ENCODE data around the gene BTBD9. TPM values are rescaled to one million over a fixed set of nuclear protein-coding genes. Genes with fewer than 3 reads are reported as not detected.
A peak's percentile ranks its signal among the peaks of the same experiment; 100 is the strongest.

BTBD9 gene
- total RNA-seq, 1 experiment from 2014 or later: 9.5 TPM

- in situ Hi-C loops (cut with HindIII; ENCODE audit: low sequenced_read_pairs): no loop called here
- peak; percentile 51 for DNase-seq (ENCODE audit: low spot score)
Observed at GRCh38 chr6:38214159-38214558, 425.6 kb downstream of the BTBD9 start.

GRCh38 chr6:38213251-38213658 is 426.5 kb downstream of the BTBD9 start:
- DNase-seq (ENCODE audit: low spot score): no peak
- in situ Hi-C loops (cut with HindIII; ENCODE audit: low sequenced_read_pairs): no loop called here

- in situ Hi-C loops (cut with HindIII; ENCODE audit: low sequenced_read_pairs): no loop called here
- DNase-seq (ENCODE audit: low spot score): no peak
Observed at GRCh38 chr6:38212579-38212978, 427.1 kb downstream of the BTBD9 start.

GRCh38 chr6:38212116-38212515 is 427.6 kb downstream of the BTBD9 start:
- in situ Hi-C loops (cut with HindIII; ENCODE audit: low sequenced_read_pairs): no loop called here
- DNase-seq (ENCODE audit: low spot score): no peak

- in situ Hi-C loops (cut with HindIII; ENCODE audit: low sequenced_read_pairs): no loop called here
Observed at GRCh38 chr6:38209371-38210260, 430.1 kb downstream of the BTBD9 start.

GRCh38 chr6:38208028-38208427 is 431.7 kb downstream of the BTBD9 start:
- in situ Hi-C loops (cut with HindIII; ENCODE audit: low sequenced_read_pairs): no loop called here
- DNase-seq (ENCODE audit: low spot score): no peak

More at GRCh38 chr6:38209371-38210260, 430.1 kb downstream of the BTBD9 start:
- DNase-seq (ENCODE audit: low spot score): no peak

- DNase-seq (ENCODE audit: low spot score): no peak
- in situ Hi-C loops (cut with HindIII; ENCODE audit: low sequenced_read_pairs): no loop called here
Observed at GRCh38 chr6:38207375-38207774, 432.4 kb downstream of the BTBD9 start.

GRCh38 chr6:38198219-38198618 is 441.5 kb downstream of the BTBD9 start:
- no peak for DNase-seq (ENCODE audit: low spot score)
- in situ Hi-C loops (cut with HindIII; ENCODE audit: low sequenced_read_pairs): no loop called here

GRCh38 chr6:38195113-38195635 is 444.6 kb downstream of the BTBD9 start:
- no peak for DNase-seq (ENCODE audit: low spot score)
- in situ Hi-C loops (cut with HindIII; ENCODE audit: low sequenced_read_pairs): no loop called here

GRCh38 chr6:38194589-38194988 is 445.1 kb downstream of the BTBD9 start:
- DNase-seq (ENCODE audit: low spot score): no peak
- in situ Hi-C loops (cut with HindIII; ENCODE audit: low sequenced_read_pairs): no loop called here

- DNase-seq (ENCODE audit: low spot score): no peak
- in situ Hi-C loops (cut with HindIII; ENCODE audit: low sequenced_read_pairs): no loop called here
Observed at GRCh38 chr6:38194282-38194572, 445.5 kb downstream of the BTBD9 start.

- DNase-seq (ENCODE audit: low spot score): no peak
- in situ Hi-C loops (cut with HindIII; ENCODE audit: low sequenced_read_pairs): no loop called here
Observed at GRCh38 chr6:38193481-38194281, 446.0 kb downstream of the BTBD9 start.

- in situ Hi-C loops (cut with HindIII; ENCODE audit: low sequenced_read_pairs): no loop called here
- DNase-seq (ENCODE audit: low spot score): no peak
Observed at GRCh38 chr6:38193051-38193450, 446.7 kb downstream of the BTBD9 start.

- in situ Hi-C loops (cut with HindIII; ENCODE audit: low sequenced_read_pairs): no loop called here
- DNase-seq (ENCODE audit: low spot score): no peak
Observed at GRCh38 chr6:38192487-38192886, 447.2 kb downstream of the BTBD9 start.

GRCh38 chr6:38192011-38192410 is 447.7 kb downstream of the BTBD9 start:
- in situ Hi-C loops (cut with HindIII; ENCODE audit: low sequenced_read_pairs): no loop called here
- no peak for DNase-seq (ENCODE audit: low spot score)

GRCh38 chr6:38191418-38191817 is 448.3 kb downstream of the BTBD9 start:
- DNase-seq (ENCODE audit: low spot score): no peak
- in situ Hi-C loops (cut with HindIII; ENCODE audit: low sequenced_read_pairs): no loop called here

- no peak for DNase-seq (ENCODE audit: low spot score)
- in situ Hi-C loops (cut with HindIII; ENCODE audit: low sequenced_read_pairs): no loop called here
Observed at GRCh38 chr6:38188677-38189335, 450.9 kb downstream of the BTBD9 start.

- in situ Hi-C loops (cut with HindIII; ENCODE audit: low sequenced_read_pairs): no loop called here
- DNase-seq (ENCODE audit: low spot score): peak; percentile 26
Observed at GRCh38 chr6:38187811-38188590, 451.7 kb downstream of the BTBD9 start.

- DNase-seq (ENCODE audit: low spot score): peak; percentile 25
- in situ Hi-C loops (cut with HindIII; ENCODE audit: low sequenced_read_pairs): no loop called here
Observed at GRCh38 chr6:38187325-38187724, 452.4 kb downstream of the BTBD9 start.
